ENCODE data around the gene CEP192. TPM values are rescaled to one million over a fixed set of nuclear protein-coding genes. Genes with fewer than 3 reads are reported as not detected.
A peak's percentile ranks its signal among the peaks of the same experiment; 100 is the strongest.

Gene CEP192
- total and polyA plus RNA-seq, 2 of the 13 experiments (the other 11 are each of a cell fraction or from before 2014, with no cell fraction given), result 15.3 to 24.7 TPM

DNA sequence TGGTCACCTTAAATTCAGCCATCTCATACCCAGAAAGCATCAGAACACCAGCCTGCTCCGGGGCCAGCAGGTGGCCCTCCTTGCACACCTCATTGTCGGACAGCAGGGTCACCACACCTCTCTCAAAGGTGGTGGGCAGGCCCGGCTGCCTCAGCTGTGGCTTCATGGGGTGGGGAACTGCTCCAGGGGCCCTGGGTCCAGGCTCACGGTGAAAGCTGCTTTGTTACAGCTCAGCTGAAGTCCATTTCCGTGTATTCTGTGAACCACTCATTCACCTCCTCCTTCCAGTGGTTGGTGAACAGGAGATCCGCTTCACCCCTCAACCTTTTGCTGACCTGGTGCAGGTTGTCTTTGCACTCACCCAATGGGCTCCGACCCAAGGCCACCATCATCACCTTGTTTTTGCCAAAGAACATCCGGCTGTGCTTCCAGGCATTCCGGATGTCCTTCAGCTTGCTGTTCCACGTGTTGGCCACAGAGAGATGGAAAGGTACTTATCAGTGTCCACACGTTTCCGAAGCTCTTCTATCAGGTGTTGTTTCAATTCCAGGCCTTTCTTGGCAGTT, 148.8 kb downstream of the CEP192 start (continued):
- TF ChIP-seq, protein P1, sequence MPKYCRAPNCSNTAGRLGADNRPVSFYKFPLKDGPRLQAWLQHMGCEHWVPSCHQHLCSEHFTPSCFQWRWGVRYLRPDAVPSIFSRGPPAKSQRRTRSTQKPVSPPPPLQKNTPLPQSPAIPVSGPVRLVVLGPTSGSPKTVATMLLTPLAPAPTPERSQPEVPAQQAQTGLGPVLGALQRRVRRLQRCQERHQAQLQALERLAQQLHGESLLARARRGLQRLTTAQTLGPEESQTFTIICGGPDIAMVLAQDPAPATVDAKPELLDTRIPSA (CRISPR knock-in tag; IDR thresholded peaks at IDR 0.05; ENCODE audit: borderline replicate concordance), result no peak
- TF ChIP-seq POGZ (CRISPR knock-in tag; IDR thresholded peaks at IDR 0.05) (peak; percentile 63), EED (CRISPR knock-in tag; IDR thresholded peaks at IDR 0.05) (no peak), ZNF12 (CRISPR knock-in tag; IDR thresholded peaks at IDR 0.05) (0 out of 2 replicates have a peak, but pooled peaks have one; percentile 14), ZNF251 (CRISPR knock-in tag; IDR thresholded peaks at IDR 0.05) (no peak), ARHGAP35 (CRISPR knock-in tag; IDR thresholded peaks at IDR 0.05; ENCODE audit: borderline replicate concordance) (no peak; the same call in 1 of the 2 replicates), AGO1 (IDR thresholded peaks at IDR 0.05; ENCODE audit: low read depth, low read length, poor library complexity, severe bottlenecking) (no peak), RFX1 (IDR thresholded peaks at IDR 0.05) (no peak), MBD4 (IDR thresholded peaks at IDR 0.05; ENCODE audit: borderline replicate concordance, low read length) (no peak), IRF2 (CRISPR knock-in tag; IDR thresholded peaks at IDR 0.05) (peak; percentile 79; the same call in 1 of the 2 replicates), SP140L (CRISPR knock-in tag; IDR thresholded peaks at IDR 0.05; ENCODE audit: borderline replicate concordance) (no peak), NFE2L2 (IDR thresholded peaks at IDR 0.05; ENCODE audit: low read length) (0 out of 2 replicates have a peak, but pooled peaks have one; percentile 21), ELF3 (CRISPR knock-in tag; IDR thresholded peaks at IDR 0.05) (no peak), HOXA3 (CRISPR knock-in tag; IDR thresholded peaks at IDR 0.05) (peak; percentile 75), NR2F1 (CRISPR knock-in tag; IDR thresholded peaks at IDR 0.05) (no peak), SP5 (CRISPR knock-in tag; IDR thresholded peaks at IDR 0.05; ENCODE audit: borderline replicate concordance, low read depth) (peak; percentile 11; the same call in 1 of the 2 replicates), FOXO1 (CRISPR knock-in tag; IDR thresholded peaks at IDR 0.05) (peak; percentile 53; the same call in 1 of the 2 replicates), NBN (conservative IDR thresholded peaks at IDR 0.05) (no peak), FOXA3 (CRISPR knock-in tag; IDR thresholded peaks at IDR 0.05) (peak; percentile 40; the same call in 1 of the 2 replicates), SAP130 (CRISPR knock-in tag; IDR thresholded peaks at IDR 0.05; ENCODE audit: low read depth) (peak; percentile 73; the same call in 1 of the 2 replicates), HNRNPLL (IDR thresholded peaks at IDR 0.05; ENCODE audit: low read depth, low read length, poor library complexity, severe bottlenecking) (no peak), ZNF138 (CRISPR knock-in tag; IDR thresholded peaks at IDR 0.05; ENCODE audit: low read depth) (no peak), MYC (CRISPR knock-in tag; IDR thresholded peaks at IDR 0.05; ENCODE audit: borderline replicate concordance) (peak; percentile 86; the same call in 1 of the 2 replicates), PRPF4 (IDR thresholded peaks at IDR 0.05; ENCODE audit: low read depth, low read length, poor library complexity, severe bottlenecking) (no peak)
- TF ChIP-seq, protein P2, sequence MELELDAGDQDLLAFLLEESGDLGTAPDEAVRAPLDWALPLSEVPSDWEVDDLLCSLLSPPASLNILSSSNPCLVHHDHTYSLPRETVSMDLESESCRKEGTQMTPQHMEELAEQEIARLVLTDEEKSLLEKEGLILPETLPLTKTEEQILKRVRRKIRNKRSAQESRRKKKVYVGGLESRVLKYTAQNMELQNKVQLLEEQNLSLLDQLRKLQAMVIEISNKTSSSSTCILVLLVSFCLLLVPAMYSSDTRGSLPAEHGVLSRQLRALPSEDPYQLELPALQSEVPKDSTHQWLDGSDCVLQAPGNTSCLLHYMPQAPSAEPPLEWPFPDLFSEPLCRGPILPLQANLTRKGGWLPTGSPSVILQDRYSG (CRISPR knock-in tag; IDR thresholded peaks at IDR 0.05), result peak; percentile 25; the same call in 1 of the 2 replicates
- TF ChIP-seq, protein P3, sequence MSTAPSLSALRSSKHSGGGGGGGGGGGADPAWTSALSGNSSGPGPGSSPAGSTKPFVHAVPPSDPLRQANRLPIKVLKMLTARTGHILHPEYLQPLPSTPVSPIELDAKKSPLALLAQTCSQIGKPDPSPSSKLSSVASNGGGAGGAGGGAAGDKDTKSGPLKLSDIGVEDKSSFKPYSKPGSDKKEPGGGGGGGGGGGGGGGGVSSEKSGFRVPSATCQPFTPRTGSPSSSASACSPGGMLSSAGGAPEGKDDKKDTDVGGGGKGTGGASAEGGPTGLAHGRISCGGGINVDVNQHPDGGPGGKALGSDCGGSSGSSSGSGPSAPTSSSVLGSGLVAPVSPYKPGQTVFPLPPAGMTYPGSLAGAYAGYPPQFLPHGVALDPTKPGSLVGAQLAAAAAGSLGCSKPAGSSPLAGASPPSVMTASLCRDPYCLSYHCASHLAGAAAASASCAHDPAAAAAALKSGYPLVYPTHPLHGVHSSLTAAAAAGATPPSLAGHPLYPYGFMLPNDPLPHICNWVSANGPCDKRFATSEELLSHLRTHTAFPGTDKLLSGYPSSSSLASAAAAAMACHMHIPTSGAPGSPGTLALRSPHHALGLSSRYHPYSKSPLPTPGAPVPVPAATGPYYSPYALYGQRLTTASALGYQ (CRISPR knock-in tag; IDR thresholded peaks at IDR 0.05), result no peak
- TF ChIP-seq, protein P4, sequence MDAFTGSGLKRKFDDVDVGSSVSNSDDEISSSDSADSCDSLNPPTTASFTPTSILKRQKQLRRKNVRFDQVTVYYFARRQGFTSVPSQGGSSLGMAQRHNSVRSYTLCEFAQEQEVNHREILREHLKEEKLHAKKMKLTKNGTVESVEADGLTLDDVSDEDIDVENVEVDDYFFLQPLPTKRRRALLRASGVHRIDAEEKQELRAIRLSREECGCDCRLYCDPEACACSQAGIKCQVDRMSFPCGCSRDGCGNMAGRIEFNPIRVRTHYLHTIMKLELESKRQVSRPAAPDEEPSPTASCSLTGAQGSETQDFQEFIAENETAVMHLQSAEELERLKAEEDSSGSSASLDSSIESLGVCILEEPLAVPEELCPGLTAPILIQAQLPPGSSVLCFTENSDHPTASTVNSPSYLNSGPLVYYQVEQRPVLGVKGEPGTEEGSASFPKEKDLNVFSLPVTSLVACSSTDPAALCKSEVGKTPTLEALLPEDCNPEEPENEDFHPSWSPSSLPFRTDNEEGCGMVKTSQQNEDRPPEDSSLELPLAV (CRISPR knock-in tag; conservative IDR thresholded peaks at IDR 0.05; ENCODE audit: low read depth), result no peak

All from HepG2 (cell line).